SJSA1 (cell line): ENCODE measurements around the gene SH3YL1. TPM values are rescaled to one million over a fixed set of nuclear protein-coding genes. Genes with fewer than 3 reads are reported as not detected.

Experiments
- DNase-seq, 2 experiments: peaks; one replicate each; pipeline ENCODE4 v3.0.0-alpha.2; 2015 to 2020; ENCODE audit warnings: low spot score in 2 of 2, low read depth in 1 of 2
- H3K27ac ChIP-seq: fragments of 250-450 bp; sonication (Bioruptor Pico); 2 replicates; pipeline ENCODE4 v1.5.1; 2020; ENCODE audit warnings: mild to moderate bottlenecking, moderate library complexity
- H3K27me3 ChIP-seq: fragments of 250-450 bp; sonication (Bioruptor Pico); replicated peaks from 2 replicates; pipeline ENCODE4 v1.5.1; 2020; ENCODE audit warnings: mild to moderate bottlenecking, moderate library complexity
- H3K36me3 ChIP-seq: fragments of 250-450 bp; sonication (Bioruptor Pico); 2 replicates; pipeline ENCODE4 v1.5.1; 2020; ENCODE audit warnings: mild to moderate bottlenecking
- H3K4me1 ChIP-seq: fragments of 250-450 bp; sonication (Bioruptor Pico); replicated peaks from 2 replicates; pipeline ENCODE4 v1.6.1; 2021; ENCODE audit warnings: mild to moderate bottlenecking
- H3K4me3 ChIP-seq: fragments of 250-450 bp; sonication (Bioruptor Pico); 2 replicates; pipeline ENCODE4 v1.5.1; 2020; ENCODE audit warnings: mild to moderate bottlenecking
- H3K9me3 ChIP-seq: fragments of 250-450 bp; sonication (Bioruptor Pico); replicated peaks from 2 replicates; pipeline ENCODE4 v1.5.1; 2020; ENCODE audit warnings: mild to moderate bottlenecking
- total RNA-seq: library from RNA; depleted of rRNA; stranded (reverse); fragments of >200 nt; shearing (Covaris generic); gene quantifications from 2 replicates; pipeline ENCODE4 v1.2.3, GENCODE V29; 2014

Gene SH3YL1
- total RNA-seq, 1 experiment from 2014 or later = 19.0 TPM

DNA sequence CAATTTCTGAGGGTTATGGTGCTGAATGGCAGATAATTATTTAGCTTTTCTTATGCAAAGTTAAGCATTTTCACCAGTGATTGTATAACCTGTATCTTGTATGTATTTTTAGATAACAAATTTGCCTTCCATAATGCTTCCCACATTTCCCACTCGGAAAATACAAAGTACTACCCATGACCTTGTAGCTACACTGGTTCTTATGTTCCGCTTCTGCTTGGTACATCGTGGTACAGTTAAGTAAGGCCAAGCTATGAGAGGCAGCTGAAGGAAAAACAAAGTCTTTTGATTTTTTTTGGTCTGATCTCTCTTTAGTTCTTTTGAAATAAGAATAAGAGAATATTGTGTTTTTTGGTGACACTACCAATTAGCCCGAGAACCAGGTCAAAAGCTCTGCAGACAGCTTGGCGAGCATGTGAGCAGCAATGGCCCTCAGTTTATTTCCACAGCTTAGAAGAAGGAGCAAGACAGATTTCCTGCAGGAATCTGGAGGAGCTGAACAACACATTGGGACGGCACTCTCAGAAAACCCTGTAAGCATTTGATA, 26.8 kb downstream of the SH3YL1 start:
- DNase-seq = no peak
- Histone ChIP-seq H3K36me3 (no peaks in the 10 kb centered on the region; the same call in 1 of the 2 replicates), H3K27me3 (no peaks in the 10 kb centered on the region), H3K27ac (no peak overlapping the region), H3K4me1 (peaks cover under 1% of the 10 kb centered on the region; the same call in 1 of the 2 replicates), H3K4me3 (no peak overlapping the region), H3K9me3 (no peaks in the 10 kb centered on the region)

DNA sequence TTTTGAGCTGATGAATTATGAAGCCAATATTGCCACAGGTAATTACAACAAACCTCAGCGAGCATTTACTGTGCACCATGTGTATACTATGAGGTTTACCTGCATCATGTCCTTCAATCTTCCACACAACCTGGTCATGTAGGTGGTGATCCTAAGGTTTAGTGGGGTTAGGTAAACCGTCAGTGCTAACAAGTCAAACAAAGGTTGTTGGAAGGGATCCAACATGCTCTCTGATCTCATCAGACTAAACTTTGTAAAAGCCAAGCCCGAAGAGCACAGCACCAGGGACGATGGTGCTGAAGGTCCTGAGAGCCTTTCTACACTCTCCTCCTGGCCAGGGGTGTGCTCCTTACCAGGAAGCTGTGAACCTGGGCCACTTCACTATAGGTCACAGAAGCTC, 29.4 kb downstream of the SH3YL1 start:
- no peak for DNase-seq
- Histone ChIP-seq H3K27ac (no peak overlapping the region), H3K4me1 (peaks cover 6% of the 10 kb centered on the region; the same call in 1 of the 2 replicates), H3K36me3 (no peaks in the 10 kb centered on the region), H3K27me3 (no peaks in the 10 kb centered on the region), H3K4me3 (no peak overlapping the region), H3K9me3 (no peaks in the 10 kb centered on the region)

DNA sequence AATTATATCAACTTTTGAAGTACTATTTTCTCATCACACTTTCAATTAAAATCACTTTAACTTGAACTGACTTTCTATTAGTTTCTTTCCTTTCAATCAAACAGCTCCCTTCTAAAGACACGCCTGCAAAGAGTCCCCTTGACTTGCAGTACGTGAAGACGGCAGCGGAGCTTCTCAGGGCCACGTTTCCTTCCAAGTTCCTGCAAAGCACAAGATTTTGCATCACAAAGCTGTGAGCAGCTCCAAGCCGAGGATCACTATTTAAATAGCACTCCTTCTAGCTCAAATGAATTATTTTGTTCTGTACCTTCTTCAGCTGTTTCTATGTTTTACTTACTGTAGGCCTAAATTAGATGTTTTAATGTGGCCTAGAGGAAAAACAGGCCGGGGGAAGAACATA, 30.8 kb downstream of the SH3YL1 start:
- no peak overlapping the region for H3K4me3 ChIP-seq
- H3K27me3 ChIP-seq = no peaks in the 10 kb centered on the region
- no peaks in the 10 kb centered on the region for H3K36me3 ChIP-seq
- no peaks in the 10 kb centered on the region for H3K9me3 ChIP-seq
- no peak for DNase-seq
- H3K4me1 ChIP-seq = peaks cover 6% of the 10 kb centered on the region; the same call in 1 of the 2 replicates
- no peak overlapping the region for H3K27ac ChIP-seq

DNA sequence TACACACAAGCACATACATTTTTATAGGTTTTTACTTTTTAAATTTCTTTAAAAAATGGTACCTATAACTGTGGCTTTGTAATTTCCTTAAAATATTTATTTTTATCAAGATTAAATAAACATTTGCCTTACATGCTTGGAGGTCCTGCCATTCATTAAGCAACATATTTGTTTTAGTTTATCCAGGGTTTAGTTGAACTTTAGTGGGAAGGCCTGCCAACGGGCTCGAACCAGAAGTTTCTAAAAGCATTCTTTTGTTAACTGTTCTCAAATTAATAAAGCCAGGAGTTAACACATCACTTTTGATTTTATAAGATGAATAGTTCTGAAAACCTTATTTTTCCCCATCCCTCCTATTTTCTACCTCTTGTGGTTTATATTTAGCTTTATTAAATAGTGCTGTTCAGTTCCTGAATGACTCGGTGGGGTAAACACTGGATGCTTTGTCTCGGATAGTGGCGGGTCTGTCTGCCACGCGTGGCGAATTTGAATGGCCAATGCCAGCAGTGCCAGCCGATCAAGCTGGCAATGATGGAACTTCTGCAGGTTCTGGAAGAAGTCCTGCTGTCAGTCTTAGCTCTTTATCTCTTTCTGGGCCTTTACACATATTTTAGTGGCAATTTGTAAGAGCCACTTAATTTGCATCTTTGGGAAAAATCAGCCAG, 32.2 kb downstream of the SH3YL1 start:
- Histone ChIP-seq H3K9me3 (no peaks in the 10 kb centered on the region), H3K4me3 (no peak overlapping the region)
- peak in 1 of 2 experiments; percentile 6 for DNase-seq

DNA sequence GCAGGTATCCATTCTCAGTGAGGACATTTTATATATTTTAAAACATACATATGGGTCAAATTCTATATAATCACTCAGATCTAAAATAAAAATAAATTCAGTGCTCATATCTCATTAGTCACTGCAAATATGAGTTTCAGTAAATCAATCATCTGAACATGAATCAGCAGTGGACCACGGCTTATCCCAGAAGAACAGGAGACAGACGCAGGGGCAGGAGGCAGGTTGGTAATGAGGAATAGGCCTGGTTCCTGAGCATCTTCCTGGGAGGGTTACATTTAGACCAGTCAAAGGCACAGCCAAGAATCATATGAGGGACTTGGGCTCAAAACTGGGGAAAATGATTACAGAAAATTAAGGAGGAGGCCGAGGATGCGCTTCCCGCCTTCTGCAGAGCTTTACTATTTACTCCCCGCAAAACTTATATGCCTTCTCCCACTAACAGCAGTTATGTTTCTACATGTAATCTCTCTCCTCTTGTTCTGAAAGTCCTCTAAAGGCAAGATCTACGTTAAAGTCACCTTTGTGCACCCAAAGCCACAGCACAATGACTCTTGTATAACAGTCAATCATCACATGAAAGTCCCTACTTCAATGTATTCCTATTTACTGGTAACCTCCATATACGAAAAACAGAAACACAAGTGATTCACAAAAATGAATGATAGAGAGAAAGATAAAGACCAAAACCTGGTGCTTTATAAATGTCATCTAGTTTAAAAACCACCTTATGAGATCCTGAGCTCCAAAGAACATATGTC, 35.1 kb downstream of the SH3YL1 start:
- H3K36me3 ChIP-seq = no peaks in the 10 kb centered on the region
- H3K4me3 ChIP-seq = no peak overlapping the region
- H3K9me3 ChIP-seq = no peaks in the 10 kb centered on the region
- peaks cover 6% of the 10 kb centered on the region; the same call in 1 of the 2 replicates for H3K4me1 ChIP-seq
- H3K27me3 ChIP-seq = no peaks in the 10 kb centered on the region
- no peak overlapping the region for H3K27ac ChIP-seq
- DNase-seq = no peak

More for the DNA sequence above, 32.2 kb downstream of the SH3YL1 start:
- H3K27ac ChIP-seq = no peak overlapping the region
- no peaks in the 10 kb centered on the region for H3K36me3 ChIP-seq
- H3K27me3 ChIP-seq = no peaks in the 10 kb centered on the region
- peaks cover 6% of the 10 kb centered on the region; the same call in 1 of the 2 replicates for H3K4me1 ChIP-seq

DNA sequence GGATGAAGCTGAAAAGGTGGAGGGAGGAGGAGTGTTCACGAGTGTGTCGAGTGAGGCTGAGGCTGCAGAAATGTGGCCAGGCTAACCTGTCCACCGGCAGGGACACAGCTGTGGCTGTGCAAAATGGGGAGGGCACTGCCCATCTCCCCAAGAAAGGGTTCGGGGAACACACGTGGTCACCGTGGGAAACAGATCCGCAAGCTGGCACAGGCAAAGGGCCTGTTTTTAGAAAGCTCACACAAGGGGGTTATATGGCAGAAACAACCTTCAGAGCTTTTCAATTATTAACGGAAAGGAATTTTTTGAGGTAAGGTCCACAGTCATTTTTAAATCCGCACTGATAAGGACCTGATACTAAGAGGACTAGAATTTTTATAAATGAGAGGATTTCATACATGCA, 35.7 kb downstream of the SH3YL1 start:
- H3K27me3 ChIP-seq = no peaks in the 10 kb centered on the region
- no peak overlapping the region for H3K4me3 ChIP-seq
- H3K4me1 ChIP-seq = peaks cover 6% of the 10 kb centered on the region; the same call in 1 of the 2 replicates
- H3K9me3 ChIP-seq = no peaks in the 10 kb centered on the region
- DNase-seq = no peak
- no peaks in the 10 kb centered on the region for H3K36me3 ChIP-seq
- no peak overlapping the region for H3K27ac ChIP-seq

DNA sequence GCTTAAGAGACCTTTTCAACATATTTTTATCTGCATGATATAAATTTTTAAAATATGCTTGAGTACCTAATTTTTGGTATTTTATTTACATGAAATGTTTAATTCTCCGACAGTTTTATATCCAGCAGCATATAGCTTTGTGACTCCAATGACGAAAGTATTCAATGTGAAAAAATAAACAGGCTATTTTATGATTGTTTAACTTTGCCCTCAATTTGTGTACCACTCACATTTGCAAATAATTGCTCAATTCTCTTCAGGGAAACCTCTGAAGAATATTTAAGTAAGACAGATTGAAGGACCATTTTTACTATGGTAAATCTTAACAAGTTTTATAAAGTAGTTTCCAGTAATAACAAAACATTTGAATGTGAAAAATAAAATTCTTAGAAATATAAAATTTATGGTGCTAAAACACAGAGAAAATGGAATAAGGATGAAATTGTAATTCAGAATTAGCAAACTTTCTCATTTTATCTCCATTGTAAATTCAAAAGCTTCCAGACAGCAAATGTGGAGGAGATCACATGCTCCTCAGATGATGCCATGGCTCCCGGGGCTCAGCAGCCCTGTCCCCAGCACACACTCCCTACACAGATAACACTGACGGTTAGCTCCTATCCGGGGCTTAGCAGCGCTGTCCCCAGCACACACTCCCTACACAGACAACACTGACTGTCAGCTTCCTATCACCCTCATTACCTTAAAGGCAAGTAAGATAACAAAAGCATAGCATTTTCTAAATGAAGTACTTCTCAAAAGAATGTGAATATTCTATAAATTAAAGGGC, 39.7 kb downstream of the SH3YL1 start:
- no peaks in the 10 kb centered on the region for H3K27me3 ChIP-seq
- H3K4me1 ChIP-seq = no peaks in the 10 kb centered on the region
- no peak overlapping the region for H3K4me3 ChIP-seq
- H3K27ac ChIP-seq = no peak overlapping the region
- DNase-seq = no peak
- no peaks in the 10 kb centered on the region for H3K36me3 ChIP-seq
- no peaks in the 10 kb centered on the region for H3K9me3 ChIP-seq

DNA sequence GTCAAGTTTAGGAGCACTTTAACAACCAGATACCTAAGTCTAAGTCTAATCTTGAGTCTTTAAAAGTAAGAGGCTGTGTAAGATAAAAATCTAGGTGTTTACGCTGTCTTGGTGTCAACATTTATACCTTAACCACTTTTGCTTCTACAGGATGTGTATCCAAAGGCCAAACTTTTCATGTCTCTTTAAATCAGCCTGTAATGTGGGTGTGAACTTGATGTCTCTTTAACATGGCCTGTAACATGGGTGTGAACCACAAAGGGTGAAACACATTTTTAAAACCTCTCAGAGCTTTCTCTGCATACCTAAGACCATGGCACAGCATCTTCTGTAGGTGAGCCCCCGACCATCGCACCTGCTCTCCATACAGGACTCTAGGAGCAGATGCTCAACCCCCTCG, 40.4 kb downstream of the SH3YL1 start:
- no peak overlapping the region for H3K4me3 ChIP-seq
- no peak for DNase-seq

DNA sequence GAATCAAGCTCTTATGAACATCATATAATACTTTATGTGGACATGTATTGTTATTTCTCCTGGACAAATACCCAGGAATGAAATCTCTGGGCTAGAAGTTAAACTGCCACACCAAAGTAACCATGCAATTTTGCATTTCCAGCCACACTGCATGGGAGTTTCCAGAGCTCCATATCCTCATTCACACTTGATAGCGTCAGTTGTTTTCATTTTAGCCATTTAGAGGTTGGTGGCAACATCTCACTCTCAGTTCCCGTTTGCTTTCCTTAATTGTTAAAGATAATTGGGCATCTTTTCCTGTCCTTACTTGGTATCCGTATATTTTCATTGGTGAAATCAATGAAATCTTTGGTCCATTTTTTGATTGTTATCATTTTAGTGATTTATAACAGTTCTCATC, 47.8 kb downstream of the SH3YL1 start:
- Histone ChIP-seq H3K9me3 (no peaks in the 10 kb centered on the region), H3K36me3 (no peaks in the 10 kb centered on the region), H3K27ac (no peak overlapping the region), H3K4me1 (no peaks in the 10 kb centered on the region), H3K4me3 (no peak overlapping the region), H3K27me3 (no peaks in the 10 kb centered on the region)
- no peak for DNase-seq

More for the DNA sequence above, 40.4 kb downstream of the SH3YL1 start:
- no peaks in the 10 kb centered on the region for H3K9me3 ChIP-seq
- no peaks in the 10 kb centered on the region for H3K4me1 ChIP-seq
- no peak overlapping the region for H3K27ac ChIP-seq
- no peaks in the 10 kb centered on the region for H3K36me3 ChIP-seq
- H3K27me3 ChIP-seq = no peaks in the 10 kb centered on the region

DNA sequence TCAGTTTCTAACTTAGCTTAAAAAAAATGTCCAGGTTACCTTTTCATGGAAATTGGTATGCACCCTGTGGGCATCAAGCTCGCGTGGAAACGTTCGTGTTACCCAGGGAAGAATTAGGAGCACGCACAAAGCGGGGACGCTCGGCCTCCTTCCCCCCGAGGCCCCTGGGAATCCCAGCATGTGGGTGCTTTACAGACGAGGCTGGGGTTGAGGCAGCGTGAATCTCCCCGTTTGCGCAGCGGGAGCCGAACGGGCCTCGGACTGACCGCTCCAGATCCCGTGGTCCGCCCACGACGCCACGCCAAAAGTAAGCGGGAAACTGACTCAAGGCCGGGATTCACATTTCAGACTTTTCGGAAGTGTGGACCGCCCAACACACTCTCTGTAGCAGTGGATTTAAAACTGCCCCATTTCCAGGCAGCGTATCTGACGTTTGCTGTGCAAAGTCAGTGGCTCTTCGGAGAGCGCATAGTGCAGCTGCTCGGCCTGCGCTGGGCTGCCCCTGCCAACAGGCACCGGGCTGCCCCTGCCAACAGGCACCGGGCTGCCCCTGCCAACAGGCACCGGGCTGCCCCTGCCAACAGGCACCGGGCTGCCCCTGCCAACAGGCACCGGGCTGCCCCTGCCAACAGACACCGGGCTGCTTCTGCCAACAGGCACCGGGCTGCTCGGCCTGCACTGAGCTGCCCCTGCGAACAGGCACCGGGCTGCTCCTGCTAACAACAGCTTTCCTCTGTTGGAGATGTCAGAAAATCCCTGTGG, 49.7 kb downstream of the SH3YL1 start:
- no peaks in the 10 kb centered on the region for H3K27me3 ChIP-seq
- no peak for DNase-seq
- H3K27ac ChIP-seq = no peak overlapping the region
- no peaks in the 10 kb centered on the region for H3K9me3 ChIP-seq
- no peaks in the 10 kb centered on the region for H3K36me3 ChIP-seq
- no peak overlapping the region for H3K4me3 ChIP-seq
- H3K4me1 ChIP-seq = no peaks in the 10 kb centered on the region

DNA sequence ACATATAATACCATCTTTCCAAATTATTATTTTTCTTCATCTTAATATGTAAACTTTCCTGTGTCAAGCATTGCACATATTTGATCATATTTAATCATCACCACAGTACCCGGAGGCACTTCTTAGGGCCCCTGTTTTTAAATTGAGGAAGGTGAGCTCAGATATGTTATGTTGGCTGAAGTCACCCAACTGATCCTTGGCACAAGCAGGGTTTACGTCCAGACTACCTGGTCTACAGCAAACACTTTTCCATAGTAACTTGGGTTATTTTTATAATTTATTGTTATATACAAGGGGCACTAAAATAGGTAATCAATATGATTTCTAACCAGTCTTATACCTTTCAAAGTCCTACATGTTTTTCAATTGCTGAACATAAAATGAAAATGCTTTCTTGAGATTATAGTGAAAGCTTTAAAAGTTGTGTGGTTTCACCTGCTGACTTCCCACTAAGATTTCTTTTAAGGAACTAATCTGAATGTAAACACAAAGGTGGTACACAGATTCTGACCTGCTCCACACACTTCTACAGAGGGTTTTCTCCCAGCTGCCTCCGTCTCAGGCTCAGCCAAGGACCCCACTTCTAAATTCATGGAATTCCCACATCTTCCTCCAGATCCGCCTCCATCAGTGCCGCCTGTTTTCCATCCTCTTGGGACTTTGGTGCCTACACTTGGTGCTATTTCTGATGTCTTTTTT, 52.2 kb downstream of the SH3YL1 start:
- H3K4me3 ChIP-seq = no peak overlapping the region
- DNase-seq = no peak
- H3K36me3 ChIP-seq = no peaks in the 10 kb centered on the region
- no peak overlapping the region for H3K27ac ChIP-seq
- no peaks in the 10 kb centered on the region for H3K27me3 ChIP-seq
- no peaks in the 10 kb centered on the region for H3K4me1 ChIP-seq
- H3K9me3 ChIP-seq = peaks cover under 1% of the 10 kb centered on the region; the same call in 1 of the 2 replicates

DNA sequence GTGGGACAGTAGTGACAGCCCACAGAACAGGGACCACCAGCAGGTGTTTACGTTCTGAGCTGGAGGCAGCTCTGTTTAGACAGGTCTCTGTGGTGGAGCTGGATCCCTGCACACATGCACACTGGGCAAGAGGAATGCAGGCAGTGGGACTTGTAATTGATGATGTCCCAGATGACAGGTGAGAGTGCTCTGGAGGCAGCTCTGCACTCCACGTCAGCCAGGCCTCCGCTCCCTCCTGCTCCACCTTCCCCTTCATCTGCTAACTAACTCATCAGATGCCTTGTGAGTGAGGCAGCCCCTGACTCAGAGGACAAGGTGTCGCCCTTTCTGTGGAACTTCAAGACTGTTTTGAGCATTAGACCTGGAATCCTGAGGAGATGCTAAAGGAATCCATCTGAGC, 53.2 kb downstream of the SH3YL1 start:
- H3K27ac ChIP-seq = no peak overlapping the region
- H3K9me3 ChIP-seq = peaks cover 3% of the 10 kb centered on the region; the same call in 1 of the 2 replicates
- H3K36me3 ChIP-seq = no peaks in the 10 kb centered on the region
- no peak for DNase-seq
- H3K4me1 ChIP-seq = no peaks in the 10 kb centered on the region
- H3K27me3 ChIP-seq = no peaks in the 10 kb centered on the region
- H3K4me3 ChIP-seq = no peak overlapping the region
